DOHH2 (cell line): ENCODE measurements around the gene SETD1A.

Experiments
- CTCF ChIP-seq: fragments of 200-600 bp; sonication (generic); IDR thresholded peaks from one replicate; pipeline ENCODE4 v1.5.1; 2014; ENCODE audit warnings: antibody characterized with exemption, mild to moderate bottlenecking, low read depth, low read length; ENCODE audit not compliant: poor library complexity, severe bottlenecking
- EZH2phosphoT487 ChIP-seq: fragments of 200-600 bp; sonication (generic); IDR thresholded peaks from 2 replicates; pipeline ENCODE4 v1.6.1; 2017; ENCODE audit warnings: borderline replicate concordance, mild to moderate bottlenecking, antibody characterized with exemption, low read length, moderate library complexity, mixed read lengths

- TF ChIP-seq CTCF (no peak), EZH2phosphoT487 (no peak)
Observed at GRCh38 chr16:30991052-30991451, 33.5 kb downstream of the SETD1A start.
